Fibroblast of lung (primary cell): ENCODE data around the gene CACNG7. TPM values are rescaled to one million over a fixed set of nuclear protein-coding genes. Genes with fewer than 3 reads are reported as not detected.

Experiments
- DNase-seq, 2 donors: peaks; one replicate each; pipeline versions ENCODE4 v3.0.0 to v3.0.0-alpha.2; 2010; ENCODE audit warnings: low read depth in 2 of 2
- H2AFZ ChIP-seq: 2 replicates; pipeline ENCODE4 v1.5.1; 2012; ENCODE audit warnings: low read length, control low read depth, inconsistent platforms
- H3K27ac ChIP-seq: 2 replicates; pipeline ENCODE4 v1.5.1; 2011; ENCODE audit warnings: low read length, control low read depth; ENCODE audit not compliant: insufficient read depth
- H3K27me3 ChIP-seq: 2 replicates; pipeline ENCODE4 v1.5.1; 2011; ENCODE audit warnings: mild to moderate bottlenecking, low read length; ENCODE audit not compliant: control insufficient read depth, insufficient read depth
- H3K36me3 ChIP-seq: 2 replicates; pipeline ENCODE4 v1.5.1; 2011; ENCODE audit warnings: low read length; ENCODE audit not compliant: control insufficient read depth, insufficient read depth
- H3K4me1 ChIP-seq: 2 replicates; pipeline ENCODE4 v1.5.1; 2011; ENCODE audit warnings: low read length; ENCODE audit not compliant: control insufficient read depth, insufficient read depth; ENCODE audit errors: extremely low read depth
- H3K4me2 ChIP-seq: 2 replicates; pipeline ENCODE4 v1.5.1; 2011; ENCODE audit warnings: low read length, control low read depth; ENCODE audit not compliant: insufficient read depth; ENCODE audit errors: extremely low read depth
- H3K4me3 ChIP-seq, 4 experiments: fragments of 200-600 bp in 1 of 4; sonication (generic) in 1 of 4; replicated peaks in 1 of 4; 2 replicates each; pipeline ENCODE4 v1.5.1; 2011 to 2016; ENCODE audit warnings: low read length in 4 of 4, low read depth in 3 of 4, mild to moderate bottlenecking in 3 of 4, control low read depth in 2 of 4, inconsistent platforms in 1 of 4, mixed read lengths in 1 of 4; ENCODE audit not compliant: insufficient read depth in 1 of 4; ENCODE audit errors: control extremely low read depth in 1 of 4
- H3K79me2 ChIP-seq: 2 replicates; pipeline ENCODE4 v1.5.1; 2012; ENCODE audit warnings: mild to moderate bottlenecking, low read length, inconsistent platforms; ENCODE audit not compliant: control insufficient read depth, insufficient read depth
- H3K9ac ChIP-seq: 2 replicates; pipeline ENCODE4 v1.5.1; 2011; ENCODE audit warnings: mild to moderate bottlenecking, low read length, control low read depth; ENCODE audit not compliant: insufficient read depth
- H3K9me3 ChIP-seq: 2 replicates; pipeline ENCODE4 v1.5.1; 2012; ENCODE audit warnings: low read depth, low read length; ENCODE audit not compliant: control insufficient read depth, insufficient read depth
- H4K20me1 ChIP-seq: 2 replicates; pipeline ENCODE4 v1.5.1; 2011; ENCODE audit warnings: low read length; ENCODE audit not compliant: control insufficient read depth, insufficient read depth; ENCODE audit errors: extremely low read depth
- CTCF ChIP-seq, 2 donors: IDR thresholded peaks in 1 of 2; conservative IDR thresholded peaks in 1 of 2; 1 replicate in 1 of 2; 2 replicates in 1 of 2; pipeline ENCODE4 v1.5.1; 2011 to 2012; ENCODE audit warnings: low read length in 2 of 2, control low read depth in 1 of 2, inconsistent platforms in 1 of 2, low read depth in 1 of 2, mild to moderate bottlenecking in 1 of 2
- EZH2 ChIP-seq: IDR thresholded peaks from 2 replicates; pipeline ENCODE4 v1.5.1; 2012; ENCODE audit warnings: low read length, control low read depth, mild to moderate bottlenecking; ENCODE audit errors: missing control alignments
- polyA plus RNA-seq, 2 donors: library from polyadenylated mRNA; depleted of rRNA in 1 of 2; stranded (reverse) in 1 of 2; unstranded in 1 of 2; fragments of >200 nt; gene quantifications; 2 replicates each; pipeline ENCODE4 v1.2.1, GENCODE V29; 2011 to 2012; ENCODE audit warnings: missing spikeins in 1 of 2
- total RNA-seq: library from RNA; depleted of rRNA; stranded (reverse); fragments of >200 nt; gene quantifications from 2 replicates; pipeline ENCODE4 v1.2.1, GENCODE V29; 2014

The CACNG7 gene
- total and polyA plus RNA-seq, 2 donors (not counting 1 experiment from before 2014, with no cell fraction given), result 0.17 to 0.68 TPM

- no peaks in the 10 kb centered on the region for H3K9me3 ChIP-seq
- peak; percentile 6 to 24 for DNase-seq
- no peak for TF ChIP-seq CTCF (conservative IDR thresholded peaks at IDR 0.05 in 1 of 2, IDR thresholded peaks at IDR 0.05 in 1 of 2; ENCODE audit: low read depth in 1 of 2, low read length in 2 of 2)
- no peak for TF ChIP-seq EZH2
- no peak overlapping the region for H3K4me2 ChIP-seq
- H3K4me1 ChIP-seq, result no peaks in the 10 kb centered on the region
- H2AFZ ChIP-seq, result no peak overlapping the region
- peaks cover 12% of the 10 kb centered on the region for H3K27me3 ChIP-seq
- H3K9ac ChIP-seq, result no peak overlapping the region
- H4K20me1 ChIP-seq, result no peaks in the 10 kb centered on the region
- no peaks in the 10 kb centered on the region for H3K36me3 ChIP-seq
- no peaks in the 10 kb centered on the region for H3K79me2 ChIP-seq
- H3K27ac ChIP-seq, result no peak overlapping the region
- no peak overlapping the region for H3K4me3 ChIP-seq
Measured at GRCh38 chr19:53982611-53983010, 73.5 kb downstream of the CACNG7 start.

- no peak for DNase-seq
- TF ChIP-seq EZH2, result no peak
- no peak for TF ChIP-seq CTCF (conservative IDR thresholded peaks at IDR 0.05 in 1 of 2, IDR thresholded peaks at IDR 0.05 in 1 of 2; ENCODE audit: low read depth in 1 of 2, low read length in 2 of 2)
Measured at GRCh38 chr19:53983457-53984289, 74.6 kb downstream of the CACNG7 start.

GRCh38 chr19:53985863-53986262 is 76.8 kb downstream of the CACNG7 start:
- no peak for TF ChIP-seq CTCF (conservative IDR thresholded peaks at IDR 0.05 in 1 of 2, IDR thresholded peaks at IDR 0.05 in 1 of 2; ENCODE audit: low read depth in 1 of 2, low read length in 2 of 2)
- TF ChIP-seq EZH2, result no peak
- H3K36me3 ChIP-seq, result no peaks in the 10 kb centered on the region
- no peaks in the 10 kb centered on the region for H3K9me3 ChIP-seq
- DNase-seq, result no peak
- no peaks in the 10 kb centered on the region for H3K4me1 ChIP-seq
- no peak overlapping the region for H3K9ac ChIP-seq
- H2AFZ ChIP-seq, result no peak overlapping the region
- peaks cover 7% of the 10 kb centered on the region for H3K27me3 ChIP-seq
- no peak overlapping the region for H3K4me3 ChIP-seq
- H3K27ac ChIP-seq, result no peak overlapping the region
- no peaks in the 10 kb centered on the region for H3K79me2 ChIP-seq
- no peak overlapping the region for H3K4me2 ChIP-seq
- no peaks in the 10 kb centered on the region for H4K20me1 ChIP-seq

More at GRCh38 chr19:53983457-53984289, 74.6 kb downstream of the CACNG7 start:
- no peak overlapping the region for H3K27ac ChIP-seq
- H3K36me3 ChIP-seq, result no peaks in the 10 kb centered on the region
- H3K4me1 ChIP-seq, result no peaks in the 10 kb centered on the region
- H3K9me3 ChIP-seq, result no peaks in the 10 kb centered on the region
- H3K27me3 ChIP-seq, result peaks cover 12% of the 10 kb centered on the region
- no peaks in the 10 kb centered on the region for H4K20me1 ChIP-seq
- H3K4me3 ChIP-seq, result no peak overlapping the region
- H2AFZ ChIP-seq, result no peak overlapping the region
- H3K79me2 ChIP-seq, result no peaks in the 10 kb centered on the region
- no peak overlapping the region for H3K9ac ChIP-seq
- no peak overlapping the region for H3K4me2 ChIP-seq
